Endothelial cell of umbilical vein (primary cell): ENCODE data around the gene BCAN. TPM values are rescaled to one million over a fixed set of nuclear protein-coding genes. Genes with fewer than 3 reads are reported as not detected.

Experiments
- BruUV-seq: library from RNA; stranded (reverse); fragments of 400-500 nt; replicated peaks from 2 replicates; lab custom pipeline; 2021; lab: Mats Ljungman, UMichigan
- CTCF ChIA-PET: fragments of 300-600, 350-600 bp; sonication (Branson Sonifier 250); formaldehyde crosslinking; loops from one replicate; lab custom pipeline; 2021; ENCODE audit warnings: antibody characterized with exemption, inconsistent platforms; lab: Charles Lee
- POLR2A ChIA-PET: fragments of 300-600, 350-600 bp; sonication (Branson Sonifier 250); formaldehyde crosslinking; loops from one replicate; lab custom pipeline; 2021; ENCODE audit warnings: antibody characterized with exemption, inconsistent platforms; lab: Charles Lee
- DNase-seq: peaks from one replicate; pipeline ENCODE4 v3.0.0-alpha.2; 2011; ENCODE audit warnings: low read depth, low spot score
- FAIRE-seq: peaks from 2 replicates; lab custom pipeline; 2011; peaks lifted over from hg19 to GRCh38; lab: Jason Lieb, UNC
- H2AFZ ChIP-seq: 2 replicates; pipeline ENCODE4 v1.6.0; 2012; ENCODE audit warnings: low read depth, low read length, control low read depth, inconsistent platforms
- H3K27ac ChIP-seq: 2 replicates; pipeline ENCODE4 v1.5.1; 2011; ENCODE audit warnings: low read depth, mild to moderate bottlenecking, control low read depth, low read length, moderate library complexity; ENCODE audit not compliant: insufficient read depth
- H3K27me3 ChIP-seq, 2 experiments: 2 replicates each; pipeline versions ENCODE4 v1.6.0 to v1.6.1; 2011; ENCODE audit warnings: low read length in 2 of 2, mixed read lengths in 1 of 2; ENCODE audit not compliant: control insufficient read depth in 2 of 2, insufficient read depth in 2 of 2
- H3K36me3 ChIP-seq, 2 experiments: 2 replicates in 1 of 2; 3 replicates in 1 of 2; pipeline ENCODE4 v1.5.1; 2011; ENCODE audit warnings: low read length in 2 of 2, mild to moderate bottlenecking in 1 of 2, moderate library complexity in 1 of 2; ENCODE audit not compliant: control insufficient read depth in 2 of 2, insufficient read depth in 2 of 2; ENCODE audit errors: extremely low read depth in 1 of 2
- H3K4me1 ChIP-seq: 3 replicates; pipeline ENCODE4 v1.5.1; 2011; ENCODE audit warnings: mild to moderate bottlenecking, low read length; ENCODE audit not compliant: control insufficient read depth, insufficient read depth; ENCODE audit errors: extremely low read depth
- H3K4me2 ChIP-seq: 2 replicates; pipeline ENCODE4 v1.6.1; 2011; ENCODE audit warnings: low read length, control low read depth, mixed read lengths; ENCODE audit not compliant: insufficient read depth
- H3K4me3 ChIP-seq, 3 experiments: fragments of 200-600 bp in 1 of 3; sonication (generic), shearing (Covaris generic) in 1 of 3; replicated peaks in 1 of 3; 2 replicates each; pipeline ENCODE4 v1.5.1; 2011 to 2016; ENCODE audit warnings: control low read depth in 3 of 3, low read length in 3 of 3, mild to moderate bottlenecking in 2 of 3, inconsistent platforms in 1 of 3, low read depth in 1 of 3, moderate library complexity in 1 of 3; ENCODE audit not compliant: insufficient read depth in 1 of 3
- H3K79me2 ChIP-seq: 2 replicates; pipeline ENCODE4 v1.6.0; 2012; ENCODE audit warnings: low read length, inconsistent platforms; ENCODE audit not compliant: control insufficient read depth, insufficient read depth
- H3K9ac ChIP-seq: replicated peaks from 2 replicates; pipeline ENCODE3; 2011; ENCODE audit warnings: low read length, control low read depth; ENCODE audit not compliant: insufficient read depth; ENCODE audit errors: extremely low read depth
- H3K9me1 ChIP-seq: replicated peaks from 3 replicates; pipeline ENCODE4 v1.6.0; 2011; ENCODE audit warnings: mild to moderate bottlenecking, low read length; ENCODE audit not compliant: control insufficient read depth, insufficient read depth; ENCODE audit errors: extremely low read depth
- H3K9me3 ChIP-seq: replicated peaks from 2 replicates; pipeline ENCODE4 v1.5.1; 2012; ENCODE audit warnings: low read length, inconsistent platforms; ENCODE audit not compliant: control insufficient read depth, insufficient read depth
- H4K20me1 ChIP-seq: replicated peaks from 2 replicates; pipeline ENCODE3; 2011; ENCODE audit warnings: mild to moderate bottlenecking, low read length; ENCODE audit not compliant: control insufficient read depth, insufficient read depth; ENCODE audit errors: extremely low read depth
- CTCF ChIP-seq, 2 donors: IDR thresholded peaks; 1 replicate in 1 of 2; 2 replicates in 1 of 2; pipeline ENCODE4 v1.5.1; 2011; ENCODE audit warnings: low read length in 2 of 2, mild to moderate bottlenecking in 2 of 2, moderate library complexity in 2 of 2, control low read depth in 1 of 2, inconsistent platforms in 1 of 2, low read depth in 1 of 2; ENCODE audit not compliant: insufficient read depth in 1 of 2; ENCODE audit errors: extremely low read depth in 1 of 2
- GATA2 ChIP-seq: IDR thresholded peaks from 2 replicates; pipeline ENCODE4 v1.7.0; 2011; ENCODE audit warnings: low read depth, mild to moderate bottlenecking, moderate library complexity, mixed read lengths, low read length; ENCODE audit not compliant: insufficient read length, insufficient read depth
- MAX ChIP-seq: IDR thresholded peaks from 2 replicates; pipeline ENCODE4 v1.6.1; 2011; ENCODE audit not compliant: insufficient read depth, insufficient read length
- MYC ChIP-seq: IDR thresholded peaks from one replicate; pipeline ENCODE4 v1.6.1; 2011; ENCODE audit warnings: mild to moderate bottlenecking, low read depth, low read length
- dilution Hi-C: fragments of 300-500 bp; cut with MboI; formaldehyde crosslinking; loops from one replicate; pipeline ENCODE4 v1.15.0; 2019; ENCODE audit warnings: low sequenced_read_pairs; ENCODE audit not compliant: extremely low pct_ligation_motif_present
- intact Hi-C: fragments of 100-400 bp; cut with micrococcal nuclease; formaldehyde crosslinking; loops from one replicate; pipeline ENCODE4 v1.10.0; 2022
- polyA plus RNA-seq, 4 experiments: library from polyadenylated mRNA; depleted of rRNA in 3 of 4; stranded (reverse) in 3 of 4; unstranded in 1 of 4; fragments of >200 nt; gene quantifications; 2 replicates each; pipeline versions ENCODE4 v1.2.1 to v1.2.3, GENCODE V29; 2011 to 2012; ENCODE audit warnings: missing spikeins in 1 of 4
- total RNA-seq: library from RNA; stranded (reverse); gene quantifications from 2 replicates; pipeline ENCODE4 v1.2.3, GENCODE V29; 2021

Gene BCAN
- total and polyA plus RNA-seq, 2 donors (not counting 3 experiments of a cell fraction or from before 2014, with no cell fraction given): 0.15 TPM; not detected in 1

- Histone ChIP-seq H3K27me3 (peaks cover 26 to 32% of the 10 kb centered on the region in 2 experiments), H3K36me3 (no peaks in the 10 kb centered on the region), H3K9ac (no peak overlapping the region), H2AFZ (no peak overlapping the region), H3K79me2 (no peaks in the 10 kb centered on the region), H3K9me1 (no peaks in the 10 kb centered on the region), H3K9me3 (no peaks in the 10 kb centered on the region), H4K20me1 (no peaks in the 10 kb centered on the region), H3K4me3 (no peak overlapping the region), H3K4me1 (peaks cover 8% of the 10 kb centered on the region), H3K27ac (no peak overlapping the region), H3K4me2 (peak overlapping the region; percentile 20)
- FAIRE-seq: no peak
- intact Hi-C loops (no loop called here), dilution Hi-C loops (no loop called here)
- TF ChIP-seq MAX: no peak
- peak; percentile 68 for TF ChIP-seq GATA2
- BruUV-seq: no TSS peak
- peak; percentile 64 for DNase-seq
- ChIA-PET CTCF (interaction anchor here (1.0 to 1.8 kb wide), 8 partner anchors 8 to 231 kb away, joined by 3 to 11 read pairs (median 5); no protein-coding TSS in a partner anchor), POLR2A (interaction anchor here (0.7 kb wide), 2 partner anchors 23 to 226 kb away, joined by 4 to 7 read pairs; no protein-coding TSS in a partner anchor)
Observed at GRCh38 chr1:156616463-156616862, 25.5 kb upstream of the BCAN start.

- H2AFZ ChIP-seq: no peak within 1 kb of the TSS
- ChIA-PET CTCF (interaction anchor here (0.7 to 13.8 kb wide), 10 partner anchors 11 to 309 kb away, joined by 3 to 237 read pairs (median 10); partner anchors contain the start of gene CRABP2), POLR2A (no interaction called here)
- H3K4me3 ChIP-seq: no peak within 1 kb of the TSS
- no peak within 1 kb of the TSS for H3K27ac ChIP-seq
- no peak within 1 kb of the TSS for H3K4me2 ChIP-seq
- FAIRE-seq (peak; percentile 64), DNase-seq (peak; percentile 20)
- H3K9me3 ChIP-seq: no peaks in the 10 kb centered on the region
- H3K79me2 ChIP-seq: no peaks in the 10 kb centered on the region
- peaks cover 8% of the 10 kb centered on the region for H3K4me1 ChIP-seq
- H3K27me3 ChIP-seq: peaks cover 32 to 43% of the 10 kb centered on the region in 2 experiments
- TF ChIP-seq MYC: no peak
- TF ChIP-seq CTCF (IDR thresholded peaks at IDR 0.05; ENCODE audit: extremely low read depth in 1 of 2, insufficient read depth in 1 of 2, low read depth in 1 of 2, low read length in 2 of 2): peak; percentile 23 to 56
- no peaks in the 10 kb centered on the region for H4K20me1 ChIP-seq
- no TSS peak for BruUV-seq
- H3K9me1 ChIP-seq: no peaks in the 10 kb centered on the region
- intact Hi-C loops (no loop called here), dilution Hi-C loops (no loop called here)
- H3K36me3 ChIP-seq: no peaks in the 10 kb centered on the region
- H3K9ac ChIP-seq: no peak within 1 kb of the TSS
Observed at GRCh38 chr1:156618853-156619581, 22.9 kb upstream of the BCAN start, which contains the start of gene HAPLN2. Gene HAPLN2 (plus strand): TSS chr1:156619415. CDS start chr1:156623491, 4,076 bp downstream.
